Activated CD8-positive, alpha-beta T cell treated with anti-CD3 and anti-CD28 coated beads for 36 hours (primary cell): ENCODE measurements around the gene UFC1. TPM values are rescaled to one million over a fixed set of nuclear protein-coding genes. Genes with fewer than 3 reads are reported as not detected.

ENCODE experiments used
- ATAC-seq: fragments of 200-7000 bp; cut with Tn5 transposase; one replicate; pipeline ENCODE4 v1.10.0; 2021; ENCODE audit warnings: mild to moderate bottlenecking, moderate library complexity
- CTCF ChIA-PET: fragments of 350-600 bp; sonication (Branson Sonifier 250); formaldehyde crosslinking; loops from one replicate; lab custom pipeline; 2021; ENCODE audit warnings: antibody characterized with exemption; lab: Charles Lee
- POLR2A ChIA-PET: fragments of 350-600 bp; sonication (Branson Sonifier 250); formaldehyde crosslinking; loops from one replicate; lab custom pipeline; 2021; ENCODE audit warnings: antibody characterized with exemption; lab: Charles Lee
- DNase-seq: peaks from one replicate; pipeline ENCODE4 v3.0.0-alpha.2; 2020
- H3K27ac Mint-ChIP-seq: one replicate; pipeline ENCODE4 v1.8.0; 2021; ENCODE audit warnings: mild to moderate bottlenecking, mixed read lengths
- H3K27me3 Mint-ChIP-seq: one replicate; pipeline ENCODE4 v1.8.0; 2021; ENCODE audit warnings: mixed read lengths
- H3K36me3 Mint-ChIP-seq: one replicate; pipeline ENCODE4 v1.8.0; 2021; ENCODE audit warnings: low read depth, mixed read lengths
- H3K4me1 Mint-ChIP-seq: one replicate; pipeline ENCODE4 v1.8.0; 2021; ENCODE audit warnings: low read depth, mixed read lengths
- H3K4me3 Mint-ChIP-seq: one replicate; pipeline ENCODE4 v1.8.0; 2021; ENCODE audit warnings: mild to moderate bottlenecking, moderate library complexity, mixed read lengths
- H3K9me3 Mint-ChIP-seq: one replicate; pipeline ENCODE4 v1.8.0; 2021; ENCODE audit warnings: mixed read lengths
- intact Hi-C: fragments of 100-400 bp; cut with micrococcal nuclease; formaldehyde crosslinking; loops from one replicate; pipeline ENCODE4 v1.10.0; 2022
- total RNA-seq, 2 experiments: library from RNA; stranded (reverse); gene quantifications; one replicate each; pipeline ENCODE4 v1.2.3, GENCODE V29; 2021
- TF ChIP-seq, protein P1 (sequence below): fragments of 200-600 bp; IDR thresholded peaks from one replicate; pipeline ENCODE4 v1.8.0; 2022; ENCODE audit warnings: antibody characterized with exemption, mild to moderate bottlenecking

The UFC1 gene
- total RNA-seq, 2 experiments from 2014 or later = 81.2 to 84.1 TPM

DNA sequence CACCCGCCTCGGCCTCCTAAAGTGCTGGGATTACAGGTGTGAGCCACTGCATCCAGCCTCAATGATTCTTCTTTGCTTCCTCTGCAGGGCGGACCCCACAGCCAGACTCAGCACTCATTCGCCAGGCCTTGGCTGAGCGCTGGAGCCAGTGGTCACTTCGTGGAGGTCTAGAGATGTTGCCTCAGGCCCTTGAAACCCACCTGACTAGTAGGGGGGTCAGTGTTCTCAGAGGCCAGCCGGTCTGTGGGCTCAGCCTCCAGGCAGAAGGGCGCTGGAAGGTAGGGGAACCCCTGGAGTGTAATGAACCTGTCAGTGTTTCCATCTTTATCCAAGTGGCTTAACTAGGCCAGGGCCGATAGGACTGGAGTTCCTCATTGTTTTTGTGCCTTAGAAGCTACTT, 15.1 kb downstream of the UFC1 start:
- Mint-ChIP-seq H3K9me3 (no peaks in the 10 kb centered on the region), H3K27me3 (no peaks in the 10 kb centered on the region), H3K27ac (no peak overlapping the region), H3K36me3 (peaks cover 29% of the 10 kb centered on the region), H3K4me1 (peaks cover 32% of the 10 kb centered on the region), H3K4me3 (no peak overlapping the region)
- POLR2A ChIA-PET = interaction anchor here (0.6 to 6.5 kb wide), 3 partner anchors 7 to 69 kb away, joined by 3 to 46 read pairs (median 5); partner anchors contain the start of genes B4GALT3 and UFC1
- TF ChIP-seq, protein P1, sequence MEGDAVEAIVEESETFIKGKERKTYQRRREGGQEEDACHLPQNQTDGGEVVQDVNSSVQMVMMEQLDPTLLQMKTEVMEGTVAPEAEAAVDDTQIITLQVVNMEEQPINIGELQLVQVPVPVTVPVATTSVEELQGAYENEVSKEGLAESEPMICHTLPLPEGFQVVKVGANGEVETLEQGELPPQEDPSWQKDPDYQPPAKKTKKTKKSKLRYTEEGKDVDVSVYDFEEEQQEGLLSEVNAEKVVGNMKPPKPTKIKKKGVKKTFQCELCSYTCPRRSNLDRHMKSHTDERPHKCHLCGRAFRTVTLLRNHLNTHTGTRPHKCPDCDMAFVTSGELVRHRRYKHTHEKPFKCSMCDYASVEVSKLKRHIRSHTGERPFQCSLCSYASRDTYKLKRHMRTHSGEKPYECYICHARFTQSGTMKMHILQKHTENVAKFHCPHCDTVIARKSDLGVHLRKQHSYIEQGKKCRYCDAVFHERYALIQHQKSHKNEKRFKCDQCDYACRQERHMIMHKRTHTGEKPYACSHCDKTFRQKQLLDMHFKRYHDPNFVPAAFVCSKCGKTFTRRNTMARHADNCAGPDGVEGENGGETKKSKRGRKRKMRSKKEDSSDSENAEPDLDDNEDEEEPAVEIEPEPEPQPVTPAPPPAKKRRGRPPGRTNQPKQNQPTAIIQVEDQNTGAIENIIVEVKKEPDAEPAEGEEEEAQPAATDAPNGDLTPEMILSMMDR = no peak
- DNase-seq (no peak), ATAC-seq (no peak)
- intact Hi-C loops = no loop called here
- CTCF ChIA-PET = interaction anchor here (0.9 to 4.3 kb wide), 5 partner anchors 12 to 213 kb away, joined by 3 to 36 read pairs (median 6); partner anchors contain the start of gene UFC1

DNA sequence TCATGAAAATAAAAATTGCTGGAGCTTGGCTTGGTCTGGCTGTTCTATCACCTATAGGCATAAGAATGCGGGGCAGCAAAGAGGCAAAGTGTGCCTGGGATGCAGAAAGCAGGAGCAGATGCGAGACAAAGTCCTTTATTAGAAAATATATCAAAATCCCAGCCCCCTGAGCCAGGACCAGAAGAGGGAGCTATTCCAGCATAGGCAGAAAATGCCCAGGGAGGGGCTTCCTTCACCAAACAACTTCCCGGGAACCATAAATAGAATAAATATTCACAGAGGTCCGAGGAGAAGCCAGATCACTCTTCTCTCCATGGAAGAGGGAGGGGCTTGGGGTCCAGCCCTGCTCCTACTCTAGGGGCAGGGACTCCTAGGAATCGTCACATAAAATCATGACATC, 17.4 kb downstream of the UFC1 start:
- ATAC-seq (no peak), DNase-seq (no peak)
- no peak overlapping the region for H3K4me3 Mint-ChIP-seq
- CTCF ChIA-PET = interaction anchor here (2.5 kb wide), 1 partner anchor 211 kb away, joined by 8 read pairs; no protein-coding TSS in a partner anchor
- H3K27me3 Mint-ChIP-seq = no peaks in the 10 kb centered on the region
- H3K4me1 Mint-ChIP-seq = peaks cover 33% of the 10 kb centered on the region
- peaks cover 27% of the 10 kb centered on the region for H3K36me3 Mint-ChIP-seq
- intact Hi-C loops = no loop called here
- TF ChIP-seq, protein P1 = no peak
- H3K27ac Mint-ChIP-seq = no peak overlapping the region
- no peaks in the 10 kb centered on the region for H3K9me3 Mint-ChIP-seq
- POLR2A ChIA-PET = interaction anchor here (0.8 to 1.7 kb wide), 4 partner anchors 9 to 44 kb away, joined by 4 to 9 read pairs (median 4); partner anchors contain the start of genes NDUFS2 and USP21

DNA sequence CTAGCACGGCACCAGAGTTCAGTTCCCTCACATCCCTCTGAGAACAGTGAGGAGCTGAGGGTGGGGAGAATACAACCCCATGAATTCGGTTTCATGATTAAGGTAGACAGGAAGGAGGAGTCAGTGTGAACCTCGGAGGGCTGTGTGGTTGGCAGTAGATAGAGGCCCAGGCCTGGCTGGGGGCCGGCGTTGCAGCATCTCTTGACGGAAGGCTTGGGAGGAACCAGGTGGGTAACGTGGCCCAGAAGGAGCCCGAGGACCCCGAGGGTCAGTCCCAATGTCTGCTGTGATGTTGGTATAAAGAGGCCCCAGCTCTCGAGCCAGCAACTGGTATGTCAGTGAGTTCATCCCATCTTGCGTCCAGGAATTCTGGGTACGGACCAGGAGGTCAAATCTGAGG, 17.9 kb downstream of the UFC1 start:
- intact Hi-C loops = no loop called here
- peaks cover 38% of the 10 kb centered on the region for H3K4me1 Mint-ChIP-seq
- H3K36me3 Mint-ChIP-seq = peaks cover 32% of the 10 kb centered on the region
- no peak overlapping the region for H3K27ac Mint-ChIP-seq
- ChIA-PET CTCF (no interaction called here), POLR2A (interaction anchor here (0.8 to 1.6 kb wide), 3 partner anchors 8 to 44 kb away, joined by 4 to 9 read pairs (median 4); partner anchors contain the start of gene USP21)
- ATAC-seq (no peak), DNase-seq (no peak)
- no peaks in the 10 kb centered on the region for H3K27me3 Mint-ChIP-seq
- H3K9me3 Mint-ChIP-seq = no peaks in the 10 kb centered on the region
- H3K4me3 Mint-ChIP-seq = no peak overlapping the region
- TF ChIP-seq, protein P1 = no peak

DNA sequence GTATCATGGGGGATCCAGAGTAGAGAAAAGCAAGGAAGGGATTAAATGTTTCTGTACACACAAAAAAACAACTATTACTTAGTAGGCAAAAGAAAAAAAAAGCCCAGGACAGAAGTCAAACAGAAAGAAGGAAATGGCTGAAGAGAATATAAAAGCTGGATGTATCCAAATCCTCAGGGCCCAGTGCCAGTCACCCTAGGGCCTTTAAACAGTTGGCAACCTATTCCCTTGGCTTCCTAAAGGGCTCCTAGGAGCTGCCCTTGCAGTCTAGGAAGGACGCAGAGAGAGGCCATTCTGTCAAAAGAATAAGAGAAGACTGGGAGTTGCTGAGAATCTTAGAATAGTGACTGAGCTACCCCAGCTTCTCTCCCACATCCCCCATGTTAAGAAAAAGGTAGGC, 18.6 kb downstream of the UFC1 start:
- CTCF ChIA-PET = no interaction called here
- peaks cover 32% of the 10 kb centered on the region for H3K36me3 Mint-ChIP-seq
- TF ChIP-seq, protein P1 = no peak
- H3K4me1 Mint-ChIP-seq = peaks cover 34% of the 10 kb centered on the region
- H3K9me3 Mint-ChIP-seq = no peaks in the 10 kb centered on the region
- DNase-seq (no peak), ATAC-seq (no peak)
- POLR2A ChIA-PET = interaction anchor here (1.2 kb wide), 1 partner anchor 8 kb away, joined by 4 read pairs; no protein-coding TSS in a partner anchor
- no peaks in the 10 kb centered on the region for H3K27me3 Mint-ChIP-seq
- intact Hi-C loops = no loop called here
- no peak overlapping the region for H3K4me3 Mint-ChIP-seq
- H3K27ac Mint-ChIP-seq = peak overlapping the region; percentile 51

DNA sequence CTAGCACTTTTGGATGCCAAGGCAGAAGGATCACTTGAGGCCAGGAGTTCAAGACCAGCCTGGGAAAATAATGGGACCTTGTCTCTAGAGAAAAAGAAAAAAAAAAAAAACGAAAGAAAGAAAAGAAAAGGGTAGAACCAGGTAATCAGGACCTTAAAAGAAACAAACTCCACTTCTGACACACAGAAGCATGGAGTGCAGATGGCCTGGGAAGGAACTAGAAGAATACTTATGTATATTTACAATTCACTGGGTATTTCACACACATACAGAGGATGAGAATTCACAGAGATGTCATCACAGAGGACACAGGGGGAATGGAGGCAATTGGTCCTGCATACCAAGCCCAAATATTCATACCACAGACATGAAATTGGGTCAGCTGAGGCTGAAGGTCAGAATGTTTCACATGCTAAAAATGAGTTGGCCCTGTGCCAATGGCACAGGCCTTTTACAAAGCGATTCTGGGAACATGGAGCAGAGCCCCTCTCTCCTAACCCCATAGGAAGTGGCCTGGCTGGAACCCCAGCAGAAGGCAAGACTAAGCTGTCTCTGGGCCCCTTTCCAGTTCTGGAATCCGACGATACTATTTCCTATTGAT, 19.1 kb downstream of the UFC1 start:
- ATAC-seq (no peak), DNase-seq (no peak)
- Mint-ChIP-seq H3K27ac (peak overlapping the region; percentile 51), H3K27me3 (no peaks in the 10 kb centered on the region), H3K9me3 (no peaks in the 10 kb centered on the region), H3K4me3 (no peak overlapping the region), H3K4me1 (peaks cover 36% of the 10 kb centered on the region), H3K36me3 (peaks cover 32% of the 10 kb centered on the region)
- ChIA-PET POLR2A (no interaction called here), CTCF (no interaction called here)
- intact Hi-C loops = no loop called here
- TF ChIP-seq, protein P1 = no peak
